H1 (cell line): Measurements from ENCODE around the gene DAZAP1. TPM values are rescaled to one million over a fixed set of nuclear protein-coding genes. Genes with fewer than 3 reads are reported as not detected.

ENCODE experiments used
- TAF1 ChIP-seq: IDR thresholded peaks from 2 replicates; pipeline ENCODE4 v1.6.1; 2011; ENCODE audit warnings: mild to moderate bottlenecking, low read depth, low read length
- polyA plus RNA-seq, 7 experiments: library from polyadenylated mRNA; depleted of rRNA in 3 of 7; stranded (reverse) in 5 of 7; unstranded in 2 of 7; fragments of >200 nt in 5 of 7; fragments of 200-250 nt in 2 of 7; gene quantifications; 1 replicate in 5 of 7; 2 replicates in 1 of 7; 4 replicates in 1 of 7; pipeline versions ENCODE4 v1.2.1 to v1.2.3, GENCODE V29; 2011 to 2013; ENCODE audit warnings: missing spikeins in 2 of 7, mixed read lengths in 2 of 7
- total RNA-seq: library from RNA; stranded (reverse); fragmentation: NEBNext Ultra II Directional; extraction: Animal tissue kit (Norgen Biotek cat#: 25700); gene quantifications from 2 replicates; pipeline ENCODE4 v1.2.1, GENCODE V29; 2021

The DAZAP1 gene
- total and polyA plus RNA-seq, 2 of the 8 experiments (the other 6 are each of a cell fraction or from before 2014, with no cell fraction given): 79.6 to 341 TPM

DNA sequence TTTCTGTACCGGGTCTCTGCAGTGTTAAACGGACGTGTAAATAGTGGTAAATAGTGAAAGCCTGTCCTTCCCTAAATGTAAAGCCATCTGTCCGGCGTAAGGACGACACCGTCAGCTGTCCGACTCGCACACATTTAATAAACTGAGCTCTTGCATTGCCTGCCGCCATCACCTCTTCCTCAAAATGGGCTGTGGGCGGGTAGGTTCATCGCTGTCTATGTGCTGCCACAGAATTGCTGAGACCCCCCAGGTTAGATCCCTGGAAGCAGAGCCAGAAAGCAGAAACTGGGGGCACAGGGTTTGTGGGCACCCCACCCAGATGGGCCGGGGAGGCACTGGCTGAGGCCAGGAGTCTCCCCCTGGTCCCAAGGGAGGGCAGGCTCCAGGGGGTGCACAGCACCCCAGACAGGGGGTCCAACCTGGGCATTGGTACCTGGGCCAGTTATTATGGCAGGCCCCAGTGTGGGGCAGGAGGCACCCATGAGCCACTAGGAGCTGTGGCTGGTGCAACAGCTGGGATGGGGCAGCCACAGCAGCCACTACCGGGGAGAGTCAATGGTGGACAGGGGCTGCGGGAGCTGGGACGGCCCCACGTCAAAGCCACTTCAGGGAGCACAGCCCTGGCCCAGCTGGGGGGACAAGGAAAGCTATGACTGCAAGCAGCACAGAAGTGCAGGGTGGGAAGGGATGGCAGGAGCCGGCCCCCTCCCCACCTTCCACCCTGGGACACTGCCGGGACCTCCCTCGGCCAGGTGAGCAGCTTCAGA is 65.9 kb downstream of the DAZAP1 start (continued):
- TF ChIP-seq TAF1: no peak
